Vagina (tissue), 2 donors: Measurements from ENCODE around the gene SPNS3. TPM values are rescaled to one million over a fixed set of nuclear protein-coding genes. Genes with fewer than 3 reads are reported as not detected.
A peak's percentile ranks its signal among the peaks of the same experiment; 100 is the strongest.

Experiments used
- DNase-seq, 2 donors: peaks; one replicate each; pipeline ENCODE4 v3.0.0-alpha.2; 2017; ENCODE audit errors: extremely low spot score in 2 of 2
- H3K27ac ChIP-seq: fragments of 200-600 bp; sonication (generic); one replicate; pipeline ENCODE4 v1.5.1; 2019
- H3K27me3 ChIP-seq: fragments of 200-600 bp; sonication (generic); one replicate; pipeline ENCODE4 v1.5.1; 2019
- H3K36me3 ChIP-seq, 2 donors: fragments of 200-600 bp; sonication (generic); one replicate each; pipeline ENCODE4 v1.5.1; 2017 to 2019
- H3K4me1 ChIP-seq: fragments of 200-600 bp; sonication (generic); one replicate; pipeline ENCODE4 v1.5.1; 2019
- H3K4me3 ChIP-seq, 2 donors: fragments of 200-600 bp; sonication (generic); 1 replicate in 1 of 2; 2 replicates in 1 of 2; pipeline ENCODE4 v1.5.1; 2016 to 2019
- H3K9me3 ChIP-seq: fragments of 200-600 bp; sonication (generic); one replicate; pipeline ENCODE4 v1.5.1; 2019
- POLR2A ChIP-seq, 2 donors: fragments of 450-650 bp; IDR thresholded peaks; one replicate each; pipeline ENCODE4 v1.6.1; 2017; ENCODE audit warnings: antibody characterized with exemption in 2 of 2, mild to moderate bottlenecking in 2 of 2, moderate library complexity in 2 of 2
- POLR2AphosphoS5 ChIP-seq, 2 donors: sonication (generic); formaldehyde crosslinking; IDR thresholded peaks; one replicate each; pipeline ENCODE4 v1.9.0; 2017; ENCODE audit warnings: antibody characterized with exemption in 2 of 2, mild to moderate bottlenecking in 2 of 2, low read depth in 1 of 2; ENCODE audit not compliant: insufficient read depth in 1 of 2
- intact Hi-C: fragments of 100-400 bp; cut with DNase I; formaldehyde crosslinking; loops from one replicate; pipeline ENCODE4 v1.15.1; 2023
- total RNA-seq: library from RNA; depleted of rRNA; stranded (reverse); fragments of >200 nt; gene quantifications from one replicate; pipeline ENCODE4 v1.2.3, GENCODE V29; 2016
- TF ChIP-seq, protein P1 (sequence below), 3 experiments: fragments of 450-650 bp in 2 of 3; fragments of 200-600 bp in 1 of 3; sonication (generic) in 1 of 3; IDR thresholded peaks; one replicate each; pipeline ENCODE4 v1.5.1; 2017 to 2019; ENCODE audit warnings: antibody characterized with exemption in 3 of 3, mild to moderate bottlenecking in 2 of 3, moderate library complexity in 2 of 3

SPNS3 gene
- total RNA-seq, 1 donor from 2014 or later: not detected

DNA sequence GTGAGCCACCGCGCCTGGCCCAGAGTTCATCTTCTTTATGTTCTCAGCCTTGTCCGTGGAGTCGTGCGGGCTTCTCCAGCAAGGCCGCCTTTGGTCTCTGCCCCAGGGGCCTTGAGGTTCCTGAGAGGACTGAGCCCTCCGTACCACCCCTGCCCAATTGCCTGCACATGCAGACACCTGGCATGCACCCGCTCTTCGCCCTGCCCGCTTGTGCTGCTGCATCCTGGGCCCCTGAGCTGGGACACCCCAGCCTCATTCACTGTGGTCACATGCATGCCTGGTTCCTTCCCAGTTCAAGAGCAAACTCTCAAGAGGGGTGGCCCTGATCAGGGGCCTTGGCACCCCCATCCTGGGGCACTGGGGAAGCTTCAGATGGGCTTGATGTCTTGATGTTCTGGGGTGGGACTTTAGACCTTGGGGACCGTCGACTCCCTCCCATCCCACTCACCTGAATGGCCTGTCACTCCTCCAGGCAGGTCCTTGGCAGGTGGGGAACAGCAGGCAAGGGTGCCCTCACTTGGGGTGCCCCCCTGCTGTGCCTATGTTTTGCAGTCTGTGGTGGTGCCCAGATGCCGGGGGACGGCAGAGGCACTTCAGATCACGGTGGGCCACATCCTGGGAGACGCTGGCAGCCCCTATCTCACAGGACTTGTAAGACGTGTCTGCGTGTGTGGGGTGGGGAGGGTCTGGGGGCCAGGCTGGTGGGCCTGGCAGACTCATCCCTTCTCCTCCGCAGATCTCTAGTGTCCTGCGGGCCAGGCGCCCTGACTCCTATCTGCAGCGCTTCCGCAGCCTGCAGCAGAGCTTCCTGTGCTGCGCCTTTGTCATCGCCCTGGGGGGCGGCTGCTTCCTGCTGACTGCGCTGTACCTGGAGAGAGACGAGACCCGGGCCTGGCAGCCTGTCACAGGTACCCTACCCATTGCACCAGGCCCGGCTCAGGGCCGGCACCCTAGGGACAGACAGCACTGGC is 52.2 kb downstream of the SPNS3 start:
- Histone ChIP-seq H3K27me3 (no peaks in the 10 kb centered on the region), H3K9me3 (no peaks in the 10 kb centered on the region), H3K4me1 (no peaks in the 10 kb centered on the region), H3K4me3 (peak overlapping the region in 1 of 2 donors; percentile 21), H3K36me3 (no peaks in the 10 kb centered on the region), H3K27ac (no peak overlapping the region)
- TF ChIP-seq, protein P1, sequence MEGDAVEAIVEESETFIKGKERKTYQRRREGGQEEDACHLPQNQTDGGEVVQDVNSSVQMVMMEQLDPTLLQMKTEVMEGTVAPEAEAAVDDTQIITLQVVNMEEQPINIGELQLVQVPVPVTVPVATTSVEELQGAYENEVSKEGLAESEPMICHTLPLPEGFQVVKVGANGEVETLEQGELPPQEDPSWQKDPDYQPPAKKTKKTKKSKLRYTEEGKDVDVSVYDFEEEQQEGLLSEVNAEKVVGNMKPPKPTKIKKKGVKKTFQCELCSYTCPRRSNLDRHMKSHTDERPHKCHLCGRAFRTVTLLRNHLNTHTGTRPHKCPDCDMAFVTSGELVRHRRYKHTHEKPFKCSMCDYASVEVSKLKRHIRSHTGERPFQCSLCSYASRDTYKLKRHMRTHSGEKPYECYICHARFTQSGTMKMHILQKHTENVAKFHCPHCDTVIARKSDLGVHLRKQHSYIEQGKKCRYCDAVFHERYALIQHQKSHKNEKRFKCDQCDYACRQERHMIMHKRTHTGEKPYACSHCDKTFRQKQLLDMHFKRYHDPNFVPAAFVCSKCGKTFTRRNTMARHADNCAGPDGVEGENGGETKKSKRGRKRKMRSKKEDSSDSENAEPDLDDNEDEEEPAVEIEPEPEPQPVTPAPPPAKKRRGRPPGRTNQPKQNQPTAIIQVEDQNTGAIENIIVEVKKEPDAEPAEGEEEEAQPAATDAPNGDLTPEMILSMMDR (IDR thresholded peaks at IDR 0.05): no peak
- TF ChIP-seq POLR2AphosphoS5 (IDR thresholded peaks at IDR 0.05; ENCODE audit: insufficient read depth in 1 of 2, low read depth in 1 of 2) (no peak), POLR2A (IDR thresholded peaks at IDR 0.05) (no peak)
- no peak for DNase-seq
- intact Hi-C loops: no loop called here

DNA sequence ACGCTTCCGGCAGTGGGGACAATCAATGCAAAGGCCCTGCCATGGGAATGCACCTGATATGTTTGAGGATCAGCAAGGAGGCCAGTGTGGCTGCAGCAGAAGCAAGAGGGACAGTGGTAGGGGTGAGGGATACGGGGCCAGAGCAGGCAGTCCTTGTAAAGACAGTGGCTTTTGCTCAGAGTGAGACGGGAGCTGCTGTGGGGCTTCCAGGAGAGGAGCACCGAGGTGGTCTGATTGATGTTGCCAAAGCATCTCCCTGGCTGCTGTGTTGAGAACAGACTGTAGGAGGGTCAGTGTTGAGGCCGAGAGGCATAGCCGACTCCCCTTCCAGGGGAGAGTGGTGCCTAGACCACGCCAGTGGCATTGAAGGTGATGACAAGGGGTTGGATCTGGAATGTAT is 53.6 kb downstream of the SPNS3 start:
- H3K27ac ChIP-seq: no peak overlapping the region
- no peaks in the 10 kb centered on the region for H3K4me1 ChIP-seq
- H3K9me3 ChIP-seq: no peaks in the 10 kb centered on the region
- no peaks in the 10 kb centered on the region for H3K36me3 ChIP-seq
- intact Hi-C loops: no loop called here
- no peaks in the 10 kb centered on the region for H3K27me3 ChIP-seq
- no peak overlapping the region for H3K4me3 ChIP-seq
- no peak for DNase-seq
- TF ChIP-seq POLR2A (IDR thresholded peaks at IDR 0.05) (no peak), POLR2AphosphoS5 (IDR thresholded peaks at IDR 0.05; ENCODE audit: insufficient read depth in 1 of 2, low read depth in 1 of 2) (no peak)

DNA sequence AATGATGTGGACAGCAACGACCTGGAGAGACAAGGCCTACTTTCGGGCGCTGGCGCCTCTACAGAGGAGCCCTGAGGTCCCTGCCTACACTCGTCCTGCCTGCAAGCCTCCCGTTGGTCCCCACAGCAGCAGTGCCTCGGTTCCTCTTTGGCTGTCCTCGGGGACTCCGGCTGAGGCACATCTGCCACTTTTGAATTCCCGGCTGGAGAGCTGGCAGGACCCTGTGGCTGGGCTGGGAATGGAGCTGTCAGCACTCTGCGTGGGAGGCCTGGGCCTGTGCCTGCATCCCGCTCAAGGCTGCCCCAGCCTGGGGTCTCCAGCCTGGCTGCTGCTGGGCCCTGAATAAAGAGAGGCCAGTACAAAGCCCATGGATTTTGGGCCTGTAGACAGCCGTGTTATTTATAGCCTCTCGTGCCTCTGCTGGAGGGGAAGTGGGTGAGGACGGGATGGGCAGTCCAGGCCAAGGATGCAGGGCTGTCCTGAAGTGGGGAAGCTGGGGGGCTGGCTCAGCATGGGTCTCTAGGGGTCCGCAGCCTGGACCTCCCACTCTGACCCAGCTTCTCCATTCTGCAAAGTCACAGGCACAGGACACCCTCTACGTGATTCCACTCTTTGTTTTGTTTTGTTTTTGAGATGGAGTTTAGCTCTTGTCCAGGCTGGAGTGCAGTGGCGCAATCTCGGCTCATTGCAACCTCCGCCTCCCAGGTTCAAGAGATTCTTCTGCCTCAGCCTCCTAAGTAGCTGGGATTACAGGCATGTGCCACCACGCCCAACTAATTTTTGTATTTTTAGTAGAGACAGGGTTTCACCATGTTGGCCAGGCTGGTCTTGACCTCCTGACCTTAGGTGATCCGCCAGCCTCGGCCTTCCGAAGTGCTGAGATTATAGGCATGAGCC is 54.3 kb downstream of the SPNS3 start:
- DNase-seq: no peak
- H3K27ac ChIP-seq: no peak overlapping the region
- TF ChIP-seq, protein P1 (IDR thresholded peaks at IDR 0.05): no peak
- TF ChIP-seq POLR2AphosphoS5 (IDR thresholded peaks at IDR 0.05; ENCODE audit: insufficient read depth in 1 of 2, low read depth in 1 of 2): no peak
- TF ChIP-seq POLR2A (IDR thresholded peaks at IDR 0.05): no peak
- H3K4me1 ChIP-seq: no peaks in the 10 kb centered on the region
- no peaks in the 10 kb centered on the region for H3K36me3 ChIP-seq
- H3K9me3 ChIP-seq: no peaks in the 10 kb centered on the region
- no peak overlapping the region for H3K4me3 ChIP-seq
- no peaks in the 10 kb centered on the region for H3K27me3 ChIP-seq
- intact Hi-C loops: no loop called here

DNA sequence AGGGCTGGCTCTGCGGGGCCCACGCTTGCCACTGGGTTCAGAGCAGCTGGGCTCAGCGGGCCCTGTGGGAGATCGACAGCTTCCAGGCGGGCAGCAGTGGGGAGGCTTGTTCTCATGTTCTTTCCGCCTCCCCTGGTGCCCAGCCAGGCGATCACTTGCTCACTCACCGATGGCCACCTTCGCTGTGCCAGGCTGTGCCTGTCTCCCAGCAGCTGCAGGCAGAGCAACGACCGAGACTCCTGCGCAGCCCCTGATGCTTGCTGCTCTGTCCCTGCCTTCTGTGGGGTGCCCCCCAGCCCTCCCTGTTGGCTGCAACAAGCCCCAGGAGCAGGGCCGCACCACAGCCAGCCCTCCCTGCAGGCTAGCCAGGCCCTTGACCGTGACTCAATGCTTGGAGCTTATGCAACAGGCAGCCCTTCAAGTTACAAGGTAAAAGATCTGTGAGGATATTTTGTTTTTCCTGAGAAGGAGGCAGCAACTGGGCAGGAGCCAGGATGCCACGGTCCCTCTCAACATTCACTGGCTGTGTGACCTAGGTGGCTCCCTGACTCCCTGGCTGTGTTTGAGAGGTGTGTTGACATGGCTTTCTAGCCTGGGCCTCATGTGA is 55.4 kb downstream of the SPNS3 start:
- Histone ChIP-seq H3K9me3 (no peaks in the 10 kb centered on the region), H3K4me1 (no peaks in the 10 kb centered on the region), H3K27ac (no peak overlapping the region), H3K27me3 (no peaks in the 10 kb centered on the region), H3K36me3 (no peaks in the 10 kb centered on the region), H3K4me3 (no peak overlapping the region)
- DNase-seq: no peak
- intact Hi-C loops: no loop called here
- no peak for TF ChIP-seq POLR2AphosphoS5 (IDR thresholded peaks at IDR 0.05; ENCODE audit: insufficient read depth in 1 of 2, low read depth in 1 of 2)
- TF ChIP-seq, protein P1 (IDR thresholded peaks at IDR 0.05): no peak
- no peak for TF ChIP-seq POLR2A (IDR thresholded peaks at IDR 0.05)

DNA sequence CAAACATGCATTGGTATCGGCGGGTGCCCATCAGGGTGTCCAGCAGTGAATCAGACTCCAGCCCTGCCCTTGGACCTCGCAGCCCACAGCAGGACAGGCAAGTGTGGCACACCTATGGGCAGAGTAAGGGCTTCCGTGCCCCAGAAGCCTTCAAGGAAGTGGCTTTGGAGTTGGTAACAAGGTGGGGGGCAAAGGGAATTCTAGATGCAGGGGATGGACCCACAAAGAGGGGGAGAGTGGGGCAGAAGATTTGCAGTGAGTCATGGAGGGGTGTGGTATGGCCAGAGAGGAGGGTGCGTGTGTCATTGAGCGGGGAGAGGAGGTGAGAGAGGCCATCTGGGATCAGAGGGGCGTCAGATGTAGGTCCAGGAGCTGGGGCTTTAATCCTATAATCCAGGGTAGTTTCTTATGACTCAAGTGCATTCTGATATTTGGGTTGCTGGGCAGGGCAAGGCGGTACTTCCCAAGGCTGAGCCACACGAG is 56.4 kb downstream of the SPNS3 start:
- H3K9me3 ChIP-seq: no peaks in the 10 kb centered on the region
- H3K4me1 ChIP-seq: no peaks in the 10 kb centered on the region
- TF ChIP-seq, protein P1 (IDR thresholded peaks at IDR 0.05): no peak
- TF ChIP-seq POLR2AphosphoS5 (IDR thresholded peaks at IDR 0.05; ENCODE audit: insufficient read depth in 1 of 2, low read depth in 1 of 2) (no peak), POLR2A (IDR thresholded peaks at IDR 0.05) (no peak)
- no peak overlapping the region for H3K4me3 ChIP-seq
- DNase-seq: no peak
- no peaks in the 10 kb centered on the region for H3K27me3 ChIP-seq
- H3K36me3 ChIP-seq: no peaks in the 10 kb centered on the region
- intact Hi-C loops: no loop called here
- no peak overlapping the region for H3K27ac ChIP-seq
